Left renal cortex interstitium (tissue), 4 donors: ENCODE results near the gene GUCD1. TPM values are rescaled to one million over a fixed set of nuclear protein-coding genes. Genes with fewer than 3 reads are reported as not detected.

ENCODE experiments used
- polyA plus RNA-seq, 4 donors: library from polyadenylated mRNA; unstranded; fragments of 120-200 nt; gene quantifications; one replicate each; pipeline ENCODE4 v1.2.1, GENCODE V29; 2013; ENCODE audit not compliant: insufficient read length in 4 of 4

GUCD1 gene
- polyA plus RNA-seq, 4 donors: 82.9 to 96.5 (median 93.2) TPM

Other genes starting within 250 kb of the GUCD1 start
- 1 to 10 TPM; 7.3 to 9.9 (median 8.5) TPM for gene ADORA2A, start 127.5 kb downstream of the GUCD1 start, polyA plus RNA-seq
- gene UPB1, start 59.8 kb downstream of the GUCD1 start, polyA plus RNA-seq: 1 to 10 TPM in 2 of 4 donors, under 1 TPM in 2; 0.52 to 1.5 (median 0.85) TPM
- gene SNRPD3, start 861 bp upstream of the GUCD1 start, polyA plus RNA-seq: 100 to 1,000 TPM; 186 to 229 (median 196) TPM
- 10 to 100 TPM; 28.0 to 44.8 (median 39.2) TPM for gene LRRC75B, start 37.9 kb upstream of the GUCD1 start, polyA plus RNA-seq
- gene GGT1, start 48.1 kb upstream of the GUCD1 start, polyA plus RNA-seq: 10 to 100 TPM; 52.3 to 71.2 (median 57.8) TPM
- under 1 TPM in 1 of 4 donors, not detected in 3; 0.05 TPM for gene PIWIL3, start 219.6 kb upstream of the GUCD1 start, polyA plus RNA-seq